Natural killer cell (primary cell): ENCODE measurements around the gene GLT1D1. TPM values are rescaled to one million over a fixed set of nuclear protein-coding genes. Genes with fewer than 3 reads are reported as not detected.

Source experiments
- ATAC-seq, 3 donors: fragments of 150-1000 bp in 2 of 3; fragments of 200-7000 bp in 1 of 3; cut with Tn5 transposase; 1 replicate in 1 of 3; 2 replicates in 2 of 3; pipeline ENCODE4 v1.10.0; 2021; ENCODE audit warnings: mild to moderate bottlenecking in 2 of 3, moderate library complexity in 2 of 3
- DNase-seq, 2 donors: peaks; one replicate each; pipeline versions ENCODE4 v3.0.0 to v3.0.0-alpha.2; 2013 to 2021; ENCODE audit warnings: mixed read lengths in 1 of 2
- H3K27ac ChIP-seq: one replicate; pipeline ENCODE4 v1.5.1; 2013; ENCODE audit warnings: mild to moderate bottlenecking, low read length
- H3K27me3 ChIP-seq: one replicate; pipeline ENCODE4 v1.6.1; 2013; ENCODE audit warnings: low read length; ENCODE audit not compliant: control insufficient read depth, insufficient read depth
- H3K36me3 ChIP-seq: one replicate; pipeline ENCODE4 v1.6.1; 2013; ENCODE audit warnings: low read length; ENCODE audit not compliant: control insufficient read depth, insufficient read depth
- H3K4me1 ChIP-seq: one replicate; pipeline ENCODE4 v1.6.1; 2013; ENCODE audit warnings: low read length; ENCODE audit not compliant: control insufficient read depth, insufficient read depth
- H3K4me3 ChIP-seq: one replicate; pipeline ENCODE4 v1.5.1; 2013; ENCODE audit warnings: low read length
- H3K9me3 ChIP-seq: one replicate; pipeline ENCODE4 v1.6.1; 2013; ENCODE audit warnings: low read length; ENCODE audit not compliant: control insufficient read depth, insufficient read depth
- H3K27ac Mint-ChIP-seq, 2 donors: one replicate each; pipeline ENCODE4 v1.8.0; 2022; ENCODE audit warnings: mild to moderate bottlenecking in 2 of 2, mixed read lengths in 2 of 2, moderate library complexity in 1 of 2
- H3K27me3 Mint-ChIP-seq, 2 donors: one replicate each; pipeline ENCODE4 v1.8.0; 2022; ENCODE audit warnings: low read depth in 2 of 2, mixed read lengths in 2 of 2
- H3K36me3 Mint-ChIP-seq: one replicate; pipeline ENCODE4 v1.8.0; 2022; ENCODE audit warnings: mixed read lengths
- H3K4me1 Mint-ChIP-seq, 2 donors: one replicate each; pipeline ENCODE4 v1.8.0; 2022; ENCODE audit warnings: mixed read lengths in 2 of 2
- H3K4me3 Mint-ChIP-seq: one replicate; pipeline ENCODE4 v1.8.0; 2022; ENCODE audit warnings: mild to moderate bottlenecking, moderate library complexity, mixed read lengths
- H3K9me3 Mint-ChIP-seq, 2 donors: one replicate each; pipeline ENCODE4 v1.8.0; 2022; ENCODE audit warnings: mixed read lengths in 2 of 2
- WGBS: methylation state at CpG from one replicate; pipeline ENCODE4 v1.1.7; 2013; ENCODE audit warnings: missing lambda C conversion rate; ENCODE audit not compliant: insufficient coverage; 5-methylcytosine and 5-hydroxymethylcytosine counted together
- intact Hi-C: fragments of 100-400 bp; cut with micrococcal nuclease; formaldehyde crosslinking; loops from one replicate; pipeline ENCODE4 v1.14.2; 2022
- total RNA-seq, 4 donors: library from RNA; stranded (reverse); fragments of 120-200 nt in 1 of 4; gene quantifications; one replicate each; pipeline versions ENCODE4 v1.2.3 to v1.2.4, GENCODE V29; 2013 to 2022
- TF ChIP-seq, protein P1 (sequence below): fragments of 200-600 bp; IDR thresholded peaks from one replicate; pipeline ENCODE4 v1.8.0; 2022; ENCODE audit warnings: antibody characterized with exemption

The GLT1D1 gene
- total RNA-seq, 3 donors from 2014 or later (not counting 1 experiment from before 2014, with no cell fraction given) = 0.33 to 3.2 (median 2.6) TPM

DNA sequence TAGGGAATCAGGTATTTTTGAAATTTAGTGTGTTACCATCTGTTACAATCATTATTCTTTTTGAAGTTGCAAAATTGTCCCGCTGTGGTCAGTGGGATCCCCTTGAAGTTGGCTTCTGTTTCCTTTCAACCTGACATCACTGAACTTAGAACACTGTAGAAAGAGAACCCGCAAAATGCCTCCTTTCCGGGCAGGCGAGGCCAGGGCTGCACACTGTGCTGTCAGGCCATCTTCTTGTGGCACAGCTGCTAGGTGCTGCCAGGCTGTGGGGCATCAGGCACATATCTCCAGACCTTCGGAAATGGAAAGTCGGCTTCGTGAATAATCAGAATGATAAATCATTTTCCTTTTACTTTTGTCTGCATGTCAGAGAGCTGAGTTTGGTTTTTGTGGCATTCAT, 103.5 kb downstream of the GLT1D1 start:
- Mint-ChIP-seq H3K4me3 (no peak overlapping the region), H3K27me3 (peaks cover 30 to 35% of the 10 kb centered on the region in 2 donors), H3K4me1 (peaks cover 7 to 14% of the 10 kb centered on the region in 2 donors), H3K36me3 (peaks cover 6% of the 10 kb centered on the region), H3K27ac (no peak overlapping the region), H3K9me3 (no peaks in the 10 kb centered on the region)
- ATAC-seq (no peak), DNase-seq (no peak)
- Histone ChIP-seq H3K27ac (no peak overlapping the region), H3K4me3 (no peak overlapping the region), H3K36me3 (no peaks in the 10 kb centered on the region), H3K9me3 (no peaks in the 10 kb centered on the region), H3K4me1 (no peaks in the 10 kb centered on the region), H3K27me3 (peaks cover 7% of the 10 kb centered on the region)
- intact Hi-C loops = no loop called here
- 40% methylated on average over 7 of the region's 7 CpGs for WGBS
- TF ChIP-seq, protein P1, sequence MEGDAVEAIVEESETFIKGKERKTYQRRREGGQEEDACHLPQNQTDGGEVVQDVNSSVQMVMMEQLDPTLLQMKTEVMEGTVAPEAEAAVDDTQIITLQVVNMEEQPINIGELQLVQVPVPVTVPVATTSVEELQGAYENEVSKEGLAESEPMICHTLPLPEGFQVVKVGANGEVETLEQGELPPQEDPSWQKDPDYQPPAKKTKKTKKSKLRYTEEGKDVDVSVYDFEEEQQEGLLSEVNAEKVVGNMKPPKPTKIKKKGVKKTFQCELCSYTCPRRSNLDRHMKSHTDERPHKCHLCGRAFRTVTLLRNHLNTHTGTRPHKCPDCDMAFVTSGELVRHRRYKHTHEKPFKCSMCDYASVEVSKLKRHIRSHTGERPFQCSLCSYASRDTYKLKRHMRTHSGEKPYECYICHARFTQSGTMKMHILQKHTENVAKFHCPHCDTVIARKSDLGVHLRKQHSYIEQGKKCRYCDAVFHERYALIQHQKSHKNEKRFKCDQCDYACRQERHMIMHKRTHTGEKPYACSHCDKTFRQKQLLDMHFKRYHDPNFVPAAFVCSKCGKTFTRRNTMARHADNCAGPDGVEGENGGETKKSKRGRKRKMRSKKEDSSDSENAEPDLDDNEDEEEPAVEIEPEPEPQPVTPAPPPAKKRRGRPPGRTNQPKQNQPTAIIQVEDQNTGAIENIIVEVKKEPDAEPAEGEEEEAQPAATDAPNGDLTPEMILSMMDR = no peak

DNA sequence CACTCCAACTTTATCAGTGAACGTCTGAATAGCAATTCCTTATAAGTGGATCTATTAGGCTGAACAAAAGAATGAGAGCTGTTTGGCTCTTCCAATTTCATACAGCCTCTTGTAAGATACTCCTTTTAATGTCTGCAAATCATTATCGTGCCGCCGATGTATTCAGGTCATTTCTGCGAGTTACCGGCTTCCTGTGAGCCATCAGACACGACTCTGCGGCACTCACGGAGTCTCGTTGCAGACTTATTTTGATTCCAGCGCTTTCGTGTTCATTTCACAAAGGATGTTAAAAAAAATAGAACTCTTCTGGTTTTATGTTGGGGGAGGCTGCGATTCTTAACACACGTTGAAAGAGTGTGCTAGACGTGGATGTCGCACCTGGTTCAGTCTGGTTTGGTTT, 106.6 kb downstream of the GLT1D1 start:
- Mint-ChIP-seq H3K27me3 (peaks cover 30 to 36% of the 10 kb centered on the region in 2 donors), H3K9me3 (peaks cover 3% of the 10 kb centered on the region in 2 donors), H3K4me3 (no peak overlapping the region), H3K27ac (no peak overlapping the region), H3K36me3 (peaks cover 6% of the 10 kb centered on the region), H3K4me1 (peaks cover 7 to 14% of the 10 kb centered on the region in 2 donors)
- 59% methylated on average over 16 of the region's 16 CpGs for WGBS
- no peak overlapping the region for H3K4me3 ChIP-seq
- H3K9me3 ChIP-seq = no peaks in the 10 kb centered on the region
- TF ChIP-seq, protein P1 = no peak
- H3K36me3 ChIP-seq = no peaks in the 10 kb centered on the region
- ATAC-seq = no peak
- peaks cover 7% of the 10 kb centered on the region for H3K27me3 ChIP-seq
- H3K4me1 ChIP-seq = no peaks in the 10 kb centered on the region
- DNase-seq = no peak
- intact Hi-C loops = no loop called here
- H3K27ac ChIP-seq = no peak overlapping the region

DNA sequence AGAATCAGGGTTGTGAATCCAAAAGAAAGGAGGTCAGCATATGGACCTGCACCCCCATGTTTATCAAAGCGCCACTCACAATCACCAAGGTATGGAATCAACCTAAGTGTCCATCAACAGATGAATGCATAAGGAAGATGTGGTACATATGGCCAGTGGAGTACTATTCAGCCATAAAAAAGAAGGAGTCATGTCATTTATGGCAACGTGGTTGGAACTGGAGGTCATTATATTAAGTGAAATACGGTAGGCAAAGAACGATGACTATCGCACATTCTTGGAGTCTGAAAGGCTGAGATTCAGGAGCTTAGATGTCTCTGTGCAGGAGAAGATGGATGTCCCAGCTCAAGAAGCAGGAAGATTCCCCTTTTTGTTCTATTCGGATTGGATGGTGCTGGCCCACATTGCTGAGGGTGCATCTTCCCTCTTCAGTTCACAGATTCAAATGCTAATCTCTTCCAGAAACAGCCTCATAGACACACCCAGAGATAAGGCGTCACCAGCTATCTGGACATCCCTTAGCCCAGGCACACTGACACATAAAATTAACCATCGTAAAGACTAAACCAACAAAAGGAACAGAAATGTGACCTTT, 108.1 kb downstream of the GLT1D1 start:
- Mint-ChIP-seq H3K27me3 (peaks cover 29 to 35% of the 10 kb centered on the region in 2 donors), H3K36me3 (peaks cover 6% of the 10 kb centered on the region), H3K27ac (no peak overlapping the region), H3K9me3 (peaks cover 3% of the 10 kb centered on the region in 2 donors), H3K4me1 (peaks cover 7 to 13% of the 10 kb centered on the region in 2 donors), H3K4me3 (no peak overlapping the region)
- H3K4me1 ChIP-seq = no peaks in the 10 kb centered on the region
- ATAC-seq (no peak), DNase-seq (no peak)
- H3K4me3 ChIP-seq = no peak overlapping the region
- TF ChIP-seq, protein P1 = no peak
- no peak overlapping the region for H3K27ac ChIP-seq
- intact Hi-C loops = no loop called here
- H3K27me3 ChIP-seq = peaks cover 7% of the 10 kb centered on the region
- no peaks in the 10 kb centered on the region for H3K9me3 ChIP-seq
- WGBS = 85% methylated on average over 8 of the region's 8 CpGs
- H3K36me3 ChIP-seq = no peaks in the 10 kb centered on the region

DNA sequence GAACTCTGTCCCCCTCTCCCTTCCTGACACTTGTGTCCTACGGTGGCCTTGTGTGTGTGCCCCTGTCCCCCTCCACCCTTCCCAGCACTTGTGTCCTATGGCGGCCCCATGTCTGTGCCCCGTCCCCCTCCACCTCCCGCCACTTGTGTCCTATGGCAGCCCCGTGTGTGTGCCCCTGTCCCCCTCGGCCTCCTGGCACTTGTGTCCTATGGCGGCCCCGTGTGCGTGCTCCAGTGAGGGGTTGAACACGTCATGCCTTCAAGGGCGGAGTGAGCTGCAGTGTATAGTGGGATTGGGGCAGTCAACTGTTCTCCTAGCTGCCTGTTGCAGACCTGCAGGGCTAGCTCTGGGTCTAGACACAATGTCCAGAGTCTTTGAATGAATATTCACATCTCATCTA, 108.7 kb downstream of the GLT1D1 start:
- peaks cover 6% of the 10 kb centered on the region for H3K36me3 Mint-ChIP-seq
- TF ChIP-seq, protein P1 = no peak
- H3K27me3 ChIP-seq = peaks cover 7% of the 10 kb centered on the region
- H3K27ac Mint-ChIP-seq = no peak overlapping the region
- no peak overlapping the region for H3K4me3 ChIP-seq
- ATAC-seq (no peak), DNase-seq (no peak)
- H3K4me1 ChIP-seq = no peaks in the 10 kb centered on the region
- peaks cover 24 to 29% of the 10 kb centered on the region in 2 donors for H3K27me3 Mint-ChIP-seq
- intact Hi-C loops = no loop called here
- H3K4me1 Mint-ChIP-seq = peaks cover 3 to 8% of the 10 kb centered on the region in 2 donors
- H3K27ac ChIP-seq = no peak overlapping the region
- no peaks in the 10 kb centered on the region for H3K9me3 ChIP-seq
- WGBS = 78% methylated on average over 11 of the region's 11 CpGs
- H3K4me3 Mint-ChIP-seq = no peak overlapping the region
- peaks cover 3% of the 10 kb centered on the region in 2 donors for H3K9me3 Mint-ChIP-seq
- H3K36me3 ChIP-seq = no peaks in the 10 kb centered on the region
